HT-29 (cell line): ENCODE results near the gene VPS51. TPM values are rescaled to one million over a fixed set of nuclear protein-coding genes. Genes with fewer than 3 reads are reported as not detected.

Experiments used
- DNase-seq: peaks from one replicate; pipeline ENCODE4 v3.0.0-alpha.2; 2015; ENCODE audit warnings: low spot score
- total RNA-seq: library from RNA; depleted of rRNA; stranded (reverse); fragments of >200 nt; shearing (Covaris generic); gene quantifications from 2 replicates; pipeline ENCODE4 v1.2.3, GENCODE V29; 2014

The VPS51 gene
- total RNA-seq, 1 experiment from 2014 or later: 628 TPM

DNA sequence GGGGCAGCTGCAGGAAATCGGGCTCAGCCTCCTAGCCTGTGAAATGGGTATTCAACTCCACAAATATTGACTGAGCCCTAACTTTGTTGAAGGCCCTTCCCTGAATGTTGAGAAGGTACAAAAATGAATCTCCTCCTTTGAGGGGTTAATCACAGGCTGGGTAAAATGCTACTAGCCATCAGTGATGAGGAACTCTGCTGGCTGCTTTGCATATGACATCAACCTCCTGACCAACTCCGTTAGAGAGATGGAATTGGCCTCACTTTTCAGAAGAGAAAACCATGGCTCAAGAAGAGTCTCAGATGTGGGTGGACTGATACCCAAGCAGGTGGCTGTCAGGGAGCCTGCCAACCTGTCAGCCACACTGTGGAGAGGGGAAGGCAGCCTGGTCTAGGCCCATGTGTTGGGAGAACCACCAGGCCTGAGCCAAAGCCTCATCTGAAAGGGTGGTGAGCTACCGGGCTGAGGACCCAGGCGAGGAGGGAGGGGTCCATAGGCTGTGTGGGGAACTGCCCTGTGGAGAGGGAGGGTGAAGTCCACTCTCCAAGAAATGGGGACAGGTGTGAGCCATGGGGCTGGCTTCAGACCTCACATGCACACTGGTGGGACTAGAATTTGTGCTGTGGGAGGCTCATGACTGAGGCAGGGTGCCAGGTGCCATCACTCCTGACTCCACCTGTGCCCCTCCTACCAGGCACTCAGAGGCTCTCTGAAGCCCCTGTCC lies 23.9 kb upstream of the VPS51 start:
- no peak for DNase-seq

- DNase-seq: no peak
Measured at GRCh38 chr11:65072631-65072966, 23.4 kb upstream of the VPS51 start.

GRCh38 chr11:65077451-65077850 lies 18.6 kb upstream of the VPS51 start:
- DNase-seq: no peak

DNA sequence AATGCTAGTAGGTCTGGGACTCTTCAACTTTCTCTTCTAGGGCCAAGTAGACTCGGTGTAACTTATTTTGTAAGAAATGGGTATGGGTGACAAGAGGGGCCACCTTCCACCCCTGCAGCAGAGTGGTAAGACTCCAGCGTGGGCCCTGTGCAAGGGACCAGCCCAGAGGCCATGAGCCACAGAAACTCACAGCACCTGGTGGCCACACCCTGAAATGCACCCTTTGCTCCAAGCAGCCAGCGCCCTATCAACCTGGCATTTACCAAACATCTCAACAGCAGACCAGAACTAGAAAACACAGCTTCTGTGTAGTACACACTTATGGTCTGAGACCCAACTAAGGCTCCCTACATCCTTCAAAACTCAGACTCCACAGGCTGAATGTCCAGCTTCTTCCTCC lies 17.9 kb upstream of the VPS51 start:
- DNase-seq: peak; percentile 78

GRCh38 chr11:65078786-65079342 lies 17.1 kb upstream of the VPS51 start:
- no peak for DNase-seq

DNA sequence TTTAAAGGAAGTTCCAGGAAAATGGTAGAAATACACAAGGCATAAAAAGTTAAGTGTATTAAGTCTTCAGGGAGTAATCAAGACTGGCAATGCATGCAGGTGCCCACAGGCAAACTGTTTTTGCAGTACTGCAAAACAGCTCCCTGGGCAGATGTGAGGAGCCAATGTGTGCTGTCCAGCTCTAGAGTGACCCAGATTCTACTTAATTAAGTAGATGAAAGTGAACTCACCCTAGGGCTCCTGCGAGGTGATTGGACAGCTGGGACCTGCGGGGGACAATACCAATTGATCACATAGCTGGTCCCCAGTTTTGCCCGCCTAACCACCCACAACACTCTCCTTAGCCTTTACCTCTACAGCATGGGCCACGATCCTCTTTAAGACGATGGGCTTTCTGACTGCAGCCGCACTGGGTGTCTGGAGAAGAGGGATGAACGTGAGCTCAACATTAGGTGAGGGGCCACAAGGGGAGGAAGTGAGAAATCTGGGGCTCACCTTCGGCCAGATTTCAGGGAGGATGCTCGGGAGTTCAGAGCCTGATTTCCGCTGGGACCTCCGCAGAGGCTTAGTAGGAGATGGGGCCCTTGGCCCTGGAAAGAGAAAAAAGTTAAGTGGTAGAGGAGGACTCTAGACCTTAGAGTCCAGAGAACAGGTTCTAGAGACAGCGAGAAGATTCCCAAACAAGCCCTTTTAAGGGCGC lies 12.7 kb upstream of the VPS51 start:
- peak; percentile 26 for DNase-seq

- DNase-seq: peak; percentile 98
Measured at GRCh38 chr11:65083834-65084597, 12.0 kb upstream of the VPS51 start, which contains the start of the genes CDCA5 and ZFPL1. Gene CDCA5 (minus strand): TSS chr11:65084040. CDS start chr11:65083978, 62 bp downstream. Gene ZFPL1 (plus strand): TSS chr11:65084222. CDS start chr11:65084699, 477 bp downstream.

DNA sequence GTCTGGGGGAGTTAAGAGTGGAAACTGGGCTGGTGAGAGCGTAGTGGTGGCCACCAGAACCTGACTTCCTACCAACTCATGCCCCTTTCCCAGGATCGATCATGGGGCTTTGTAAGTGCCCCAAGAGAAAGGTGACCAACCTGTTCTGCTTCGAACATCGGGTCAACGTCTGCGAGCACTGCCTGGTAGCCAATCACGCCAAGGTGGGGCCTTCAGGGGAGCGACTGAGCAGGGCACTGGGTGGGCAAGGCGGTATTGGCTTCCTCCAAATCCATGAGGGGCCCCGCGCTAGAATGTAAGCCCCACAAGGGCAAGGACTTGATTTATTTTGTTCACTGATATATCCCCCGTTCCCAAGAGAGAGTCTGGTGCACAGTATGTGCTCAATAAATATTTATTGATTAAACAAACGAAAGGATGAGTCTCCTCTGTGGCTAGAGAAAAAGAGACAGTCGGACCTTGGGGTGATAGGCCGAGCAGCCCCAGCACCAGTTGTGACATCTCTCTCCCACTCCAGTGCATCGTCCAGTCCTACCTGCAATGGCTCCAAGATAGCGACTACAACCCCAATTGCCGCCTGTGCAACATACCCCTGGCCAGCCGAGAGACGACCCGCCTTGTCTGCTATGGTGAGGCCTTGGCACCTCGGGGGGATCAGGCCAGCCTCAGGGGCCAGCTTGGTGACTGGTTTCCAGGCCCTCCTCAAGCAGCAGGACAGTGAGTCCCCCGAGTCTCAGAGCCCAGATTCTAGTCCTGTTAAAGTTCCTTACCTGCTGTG lies 11.2 kb upstream of the VPS51 start:
- DNase-seq: no peak

- no peak for DNase-seq
Measured at GRCh38 chr11:65085446-65085845, 10.6 kb upstream of the VPS51 start.

GRCh38 chr11:65086809-65087208 lies 9.2 kb upstream of the VPS51 start:
- DNase-seq: no peak

DNA sequence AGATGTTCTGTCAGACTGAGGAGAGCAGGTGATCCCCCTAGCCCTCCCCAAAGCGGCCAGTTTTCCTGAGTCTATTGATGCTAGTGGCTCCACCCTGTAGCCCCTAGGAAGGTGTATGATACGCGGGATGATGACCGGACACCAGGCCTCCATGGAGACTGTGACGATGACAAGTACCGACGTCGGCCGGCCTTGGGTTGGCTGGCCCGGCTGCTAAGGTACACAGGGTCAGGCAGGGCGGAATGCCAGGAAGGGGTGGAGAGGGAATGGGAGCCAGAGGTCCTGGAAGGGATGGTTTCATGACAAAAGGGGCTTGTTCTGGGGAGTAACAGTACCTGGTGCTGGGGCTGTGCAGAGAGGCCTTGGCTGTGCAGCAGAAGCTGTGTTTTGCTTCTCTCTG lies 8.8 kb upstream of the VPS51 start:
- DNase-seq: no peak

DNA sequence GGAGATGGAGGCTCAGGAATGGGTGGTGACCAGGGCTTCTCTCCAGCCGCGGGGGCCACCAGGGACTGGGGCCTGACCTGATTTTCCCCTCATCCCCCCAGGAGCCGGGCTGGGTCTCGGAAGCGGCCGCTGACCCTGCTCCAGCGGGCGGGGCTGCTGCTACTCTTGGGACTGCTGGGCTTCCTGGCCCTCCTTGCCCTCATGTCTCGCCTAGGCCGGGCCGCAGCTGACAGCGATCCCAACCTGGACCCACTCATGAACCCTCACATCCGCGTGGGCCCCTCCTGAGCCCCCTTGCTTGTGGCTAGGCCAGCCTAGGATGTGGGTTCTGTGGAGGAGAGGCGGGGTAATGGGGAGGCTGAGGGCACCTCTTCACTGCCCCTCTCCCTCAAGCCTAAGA lies 8.2 kb upstream of the VPS51 start:
- DNase-seq: no peak

- peak; percentile 17 for DNase-seq
Measured at GRCh38 chr11:65089621-65090020, 6.4 kb upstream of the VPS51 start.

GRCh38 chr11:65090628-65091027 lies 5.4 kb upstream of the VPS51 start:
- no peak for DNase-seq

DNA sequence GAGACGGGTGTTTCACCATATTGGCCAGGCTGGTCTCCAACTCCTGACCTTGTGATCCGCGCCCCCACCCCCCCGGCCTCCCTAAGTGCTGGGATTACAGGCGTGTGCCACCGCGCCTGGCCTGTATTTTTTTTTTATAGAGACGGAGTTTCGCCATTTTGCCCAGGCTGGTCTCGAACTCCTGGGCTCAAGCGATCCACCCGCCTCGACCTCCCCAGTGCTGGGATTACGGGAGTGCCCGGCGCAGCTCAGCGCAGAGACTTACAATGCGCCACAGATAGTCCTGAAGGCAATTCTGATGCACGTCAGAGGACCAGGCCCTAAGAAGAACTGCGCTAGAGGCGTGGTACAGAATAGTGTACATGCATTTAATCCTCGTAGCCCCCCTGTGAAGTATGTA lies 587 bp upstream of the VPS51 start:
- no peak for DNase-seq

DNA sequence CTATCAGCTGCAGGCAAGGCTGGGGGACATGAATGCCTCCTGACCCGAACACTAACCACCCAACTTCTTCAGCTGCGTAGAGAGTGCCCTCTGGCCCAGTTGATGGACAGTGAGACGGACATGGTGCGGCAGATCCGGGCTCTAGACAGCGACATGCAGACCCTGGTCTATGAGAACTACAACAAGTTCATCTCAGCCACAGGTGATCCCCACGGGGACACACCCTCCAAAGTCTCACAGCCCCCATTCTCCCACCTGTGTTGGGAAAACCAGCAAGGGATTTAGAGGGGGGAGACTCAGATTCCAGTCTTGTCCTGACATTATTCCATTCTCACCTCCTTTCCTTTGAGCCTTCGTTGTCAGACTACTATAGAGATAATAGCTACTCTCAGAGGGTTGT lies 912 bp downstream of the VPS51 start:
- no peak for DNase-seq

- no peak for DNase-seq
Measured at GRCh38 chr11:65100674-65101350, 4.8 kb downstream of the VPS51 start.

- DNase-seq: no peak
Measured at GRCh38 chr11:65102142-65103095, 6.4 kb downstream of the VPS51 start.

- DNase-seq: no peak
Measured at GRCh38 chr11:65103476-65103875, 7.5 kb downstream of the VPS51 start.

DNA sequence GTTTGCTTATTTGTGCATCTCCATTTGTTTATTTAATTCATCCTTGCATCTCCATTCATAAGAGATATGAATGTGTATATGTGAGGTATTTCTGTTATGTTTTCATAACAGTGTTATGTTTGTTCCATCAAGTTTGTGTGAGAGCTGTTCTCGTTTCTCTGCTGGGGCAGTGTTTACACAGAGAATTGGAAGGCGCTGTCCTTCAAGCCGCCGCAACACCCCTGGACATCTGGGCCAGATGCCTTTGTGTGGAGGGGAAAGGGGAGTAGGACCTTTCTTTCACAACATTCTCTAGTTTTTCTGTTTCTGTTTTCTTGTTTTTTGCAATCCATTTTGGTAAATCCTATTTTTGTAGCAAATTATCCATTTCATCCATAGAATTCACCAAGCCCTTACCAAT lies 8.6 kb downstream of the VPS51 start:
- no peak for DNase-seq
